Fibroblast of villous mesenchyme (primary cell): ENCODE measurements around the gene ZYX. TPM values are rescaled to one million over a fixed set of nuclear protein-coding genes. Genes with fewer than 3 reads are reported as not detected.

ENCODE experiments used
- DNase-seq: peaks from one replicate; pipeline ENCODE4 v3.0.0-alpha.2; 2010; ENCODE audit warnings: low read depth
- H3K4me3 ChIP-seq: 2 replicates; pipeline ENCODE4 v1.5.1; 2011; ENCODE audit warnings: low read depth, mild to moderate bottlenecking, low read length
- total RNA-seq: library from RNA; depleted of rRNA; stranded (reverse); fragments of >200 nt; gene quantifications from 2 replicates; pipeline ENCODE4 v1.2.3, GENCODE V29; 2012
- TF ChIP-seq, protein P1 (sequence below): IDR thresholded peaks from 2 replicates; pipeline ENCODE4 v1.5.1; 2012; ENCODE audit warnings: low read depth, mild to moderate bottlenecking, low read length; ENCODE audit not compliant: insufficient read depth

ZYX gene
- total RNA-seq, 1 donor, result 71.7 TPM

DNA sequence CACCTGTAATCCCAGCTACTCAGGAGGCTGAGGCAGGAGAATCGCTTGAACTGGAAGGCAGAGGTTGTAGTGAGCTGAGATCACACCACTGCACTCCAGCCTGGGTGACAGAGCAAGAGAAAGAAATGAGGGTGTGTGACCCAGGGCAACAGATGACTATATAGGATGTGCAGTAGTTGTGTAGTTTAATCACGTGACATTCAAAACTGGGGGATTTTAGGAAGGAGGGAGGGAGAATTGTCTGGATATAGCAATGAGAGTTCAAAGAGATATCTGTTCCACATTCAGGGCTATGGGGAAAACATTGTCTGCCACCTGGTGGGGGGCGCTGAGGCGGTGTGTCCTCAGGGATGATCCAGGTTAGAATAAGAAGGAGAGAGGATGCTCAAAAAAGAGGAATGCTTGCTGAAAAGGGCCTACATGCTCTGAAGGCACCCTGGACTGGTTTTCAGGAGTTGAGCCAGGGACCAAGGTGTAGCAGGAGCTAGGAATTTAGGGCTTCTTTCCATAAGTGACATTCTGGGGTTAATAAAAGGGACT, 7.8 kb upstream of the ZYX start:
- no peak overlapping the region for H3K4me3 ChIP-seq
- DNase-seq, result no peak
- TF ChIP-seq, protein P1, sequence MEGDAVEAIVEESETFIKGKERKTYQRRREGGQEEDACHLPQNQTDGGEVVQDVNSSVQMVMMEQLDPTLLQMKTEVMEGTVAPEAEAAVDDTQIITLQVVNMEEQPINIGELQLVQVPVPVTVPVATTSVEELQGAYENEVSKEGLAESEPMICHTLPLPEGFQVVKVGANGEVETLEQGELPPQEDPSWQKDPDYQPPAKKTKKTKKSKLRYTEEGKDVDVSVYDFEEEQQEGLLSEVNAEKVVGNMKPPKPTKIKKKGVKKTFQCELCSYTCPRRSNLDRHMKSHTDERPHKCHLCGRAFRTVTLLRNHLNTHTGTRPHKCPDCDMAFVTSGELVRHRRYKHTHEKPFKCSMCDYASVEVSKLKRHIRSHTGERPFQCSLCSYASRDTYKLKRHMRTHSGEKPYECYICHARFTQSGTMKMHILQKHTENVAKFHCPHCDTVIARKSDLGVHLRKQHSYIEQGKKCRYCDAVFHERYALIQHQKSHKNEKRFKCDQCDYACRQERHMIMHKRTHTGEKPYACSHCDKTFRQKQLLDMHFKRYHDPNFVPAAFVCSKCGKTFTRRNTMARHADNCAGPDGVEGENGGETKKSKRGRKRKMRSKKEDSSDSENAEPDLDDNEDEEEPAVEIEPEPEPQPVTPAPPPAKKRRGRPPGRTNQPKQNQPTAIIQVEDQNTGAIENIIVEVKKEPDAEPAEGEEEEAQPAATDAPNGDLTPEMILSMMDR, result peak; percentile 7

GRCh38 chr7:143374561-143374960, 6.6 kb upstream of the ZYX start:
- TF ChIP-seq, protein P1, result no peak
- no peak for DNase-seq
- H3K4me3 ChIP-seq, result no peak overlapping the region

DNA sequence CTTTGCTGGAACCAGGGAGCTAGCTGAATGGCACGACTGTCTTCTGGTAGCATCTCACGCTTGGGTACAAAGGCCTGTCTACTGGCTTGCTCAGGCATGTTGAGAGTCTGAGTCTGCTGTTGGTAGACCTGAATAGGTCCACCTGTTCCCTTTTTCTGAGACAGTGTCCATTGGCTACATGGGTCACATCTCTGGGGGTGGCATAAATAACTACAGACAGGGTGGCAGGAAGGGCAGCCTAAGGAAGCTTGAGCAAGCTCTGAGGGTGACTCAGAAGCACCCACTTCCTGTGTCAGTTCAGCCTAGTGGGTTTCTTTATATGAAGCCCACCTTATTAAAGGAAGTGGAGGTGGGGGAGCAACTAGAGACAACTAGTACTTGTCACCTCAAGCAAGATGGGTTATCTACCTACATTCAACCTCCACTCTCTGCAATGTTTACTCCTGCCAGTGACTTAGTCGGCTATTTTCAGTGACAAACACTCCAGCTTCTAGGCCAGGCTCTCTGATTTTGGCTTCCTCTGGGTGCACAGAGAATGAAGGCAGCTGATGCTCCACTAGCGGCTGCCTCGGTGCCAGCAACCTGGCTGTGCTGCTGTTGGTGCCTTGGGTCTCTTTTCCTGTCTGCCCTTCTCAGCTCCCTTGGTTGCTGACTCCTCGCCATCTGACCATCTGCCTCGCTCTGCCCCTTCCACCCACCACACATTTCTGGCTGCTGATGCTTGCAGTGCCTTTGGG, 5.7 kb upstream of the ZYX start:
- TF ChIP-seq, protein P1, result no peak
- no peak for DNase-seq
- no peak overlapping the region for H3K4me3 ChIP-seq

DNA sequence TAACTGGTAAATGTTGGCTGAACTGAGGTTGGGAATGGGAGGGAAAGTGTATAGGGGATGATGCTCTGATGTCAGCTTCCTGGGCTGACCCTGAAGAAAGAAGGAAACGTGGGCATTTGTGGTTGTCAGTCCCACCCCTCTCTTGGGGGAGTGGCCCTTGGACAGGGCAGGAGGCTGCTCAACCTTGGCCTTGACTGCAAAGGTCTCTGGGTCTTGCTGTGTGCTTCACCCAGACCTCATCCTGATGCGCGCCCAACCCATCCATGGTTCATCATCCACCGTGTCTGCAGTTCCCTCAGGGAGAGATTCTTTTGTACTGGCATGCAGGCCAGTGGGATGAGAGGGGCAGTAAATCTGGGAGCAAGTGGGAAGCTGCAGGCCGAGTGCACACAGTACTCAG, 4.7 kb upstream of the ZYX start:
- TF ChIP-seq, protein P1, result no peak
- H3K4me3 ChIP-seq, result no peak overlapping the region

DNA sequence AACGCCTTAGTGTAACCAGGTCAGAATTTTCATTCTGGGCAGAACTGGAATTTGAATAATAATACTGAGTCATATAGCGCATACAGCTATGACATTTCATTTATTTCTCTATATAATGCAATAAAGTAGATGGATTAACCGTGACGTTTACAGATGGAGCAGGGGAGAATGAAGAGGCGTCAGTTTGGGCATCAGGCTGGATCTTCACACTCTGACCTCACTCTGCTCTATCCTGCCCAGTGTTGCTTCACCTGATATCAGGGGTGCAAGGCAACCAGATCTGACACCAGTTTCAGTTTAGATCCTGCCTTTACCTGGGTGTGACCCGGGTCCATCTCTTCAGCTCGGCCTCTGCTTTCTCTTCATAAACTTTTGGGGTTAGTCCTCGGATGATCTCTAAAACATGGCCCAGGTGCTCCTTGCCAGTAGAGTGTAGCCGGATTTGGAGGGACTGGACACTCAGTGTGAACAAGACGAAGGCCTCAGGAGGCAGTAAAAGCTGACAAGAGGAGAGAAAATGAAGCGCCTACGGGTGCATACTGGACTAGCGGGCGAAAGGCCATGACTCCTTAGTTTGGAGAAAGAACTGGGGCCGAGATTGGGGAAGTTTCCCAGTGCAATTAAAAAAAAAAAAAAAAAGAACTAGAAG, 1.4 kb upstream of the ZYX start:
- no peak for DNase-seq
- H3K4me3 ChIP-seq, result peak overlapping the region; percentile 95
- TF ChIP-seq, protein P1, result no peak

More for the DNA sequence above, 4.7 kb upstream of the ZYX start:
- DNase-seq, result no peak

DNA sequence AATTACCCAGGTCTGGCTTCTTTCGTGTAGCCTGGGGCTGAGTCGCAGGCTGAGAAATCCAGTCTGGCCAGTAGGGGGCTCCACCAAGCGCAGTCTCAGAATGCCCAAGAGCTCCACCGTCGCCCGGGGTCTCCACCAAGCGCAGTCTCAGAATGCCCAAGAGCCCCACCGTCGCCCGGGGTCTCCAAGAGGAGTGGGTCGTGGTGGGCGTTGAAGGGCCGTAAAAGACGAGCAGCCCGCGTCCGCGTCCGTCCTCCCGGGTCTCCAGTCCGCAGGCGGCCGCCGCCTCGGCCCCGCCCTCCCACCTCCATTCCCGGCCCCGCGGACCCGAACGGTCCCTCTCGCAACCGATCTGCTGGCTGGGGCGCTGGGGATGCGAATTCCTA, 892 bp upstream of the ZYX start:
- TF ChIP-seq, protein P1, result peak; percentile 87
- peak overlapping the region; percentile 95 for H3K4me3 ChIP-seq
- DNase-seq, result peak; percentile 87
